HL-60 (cell line): ENCODE measurements around the gene HADH.

Experiments used
- GABPA ChIP-seq: IDR thresholded peaks from 2 replicates; pipeline ENCODE4 v1.6.1; 2012; ENCODE audit warnings: low read depth
- POLR2AphosphoS5 ChIP-seq: IDR thresholded peaks from 2 replicates; pipeline ENCODE4 v1.6.1; 2012; ENCODE audit warnings: low read depth
- SPI1 ChIP-seq: IDR thresholded peaks from 2 replicates; pipeline ENCODE4 v1.6.1; 2012; ENCODE audit warnings: low read depth, mild to moderate bottlenecking, borderline replicate concordance
- TF ChIP-seq, protein P1 (sequence below): IDR thresholded peaks from one replicate; pipeline ENCODE4 v1.5.1; 2011; ENCODE audit warnings: low read length, control low read depth, inconsistent platforms; ENCODE audit not compliant: insufficient read depth
- TF ChIP-seq, protein P2 (sequence below): IDR thresholded peaks from 2 replicates; pipeline ENCODE4 v1.6.1; 2012; ENCODE audit warnings: low read depth; ENCODE audit not compliant: insufficient replicate concordance

DNA sequence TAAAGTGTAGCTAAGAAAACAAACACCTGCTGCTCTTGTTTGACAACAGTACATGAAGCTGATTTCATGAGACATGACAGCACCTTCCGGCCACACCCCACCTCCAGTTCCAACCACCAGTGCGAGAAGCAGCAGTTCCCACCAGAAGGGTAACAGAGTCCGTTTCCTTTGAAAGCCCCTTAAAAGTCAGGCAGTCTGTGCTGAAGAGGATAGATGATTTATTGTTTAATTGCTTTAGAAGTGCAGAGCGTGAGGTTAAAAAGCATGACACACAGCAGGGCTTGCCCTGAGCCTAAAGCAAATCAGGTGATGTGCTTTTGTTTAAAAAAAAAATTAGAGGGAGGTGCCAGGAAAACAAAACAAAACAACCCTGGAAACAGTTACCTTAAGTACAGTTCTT, 82.6 kb downstream of the HADH start:
- TF ChIP-seq, protein P1, sequence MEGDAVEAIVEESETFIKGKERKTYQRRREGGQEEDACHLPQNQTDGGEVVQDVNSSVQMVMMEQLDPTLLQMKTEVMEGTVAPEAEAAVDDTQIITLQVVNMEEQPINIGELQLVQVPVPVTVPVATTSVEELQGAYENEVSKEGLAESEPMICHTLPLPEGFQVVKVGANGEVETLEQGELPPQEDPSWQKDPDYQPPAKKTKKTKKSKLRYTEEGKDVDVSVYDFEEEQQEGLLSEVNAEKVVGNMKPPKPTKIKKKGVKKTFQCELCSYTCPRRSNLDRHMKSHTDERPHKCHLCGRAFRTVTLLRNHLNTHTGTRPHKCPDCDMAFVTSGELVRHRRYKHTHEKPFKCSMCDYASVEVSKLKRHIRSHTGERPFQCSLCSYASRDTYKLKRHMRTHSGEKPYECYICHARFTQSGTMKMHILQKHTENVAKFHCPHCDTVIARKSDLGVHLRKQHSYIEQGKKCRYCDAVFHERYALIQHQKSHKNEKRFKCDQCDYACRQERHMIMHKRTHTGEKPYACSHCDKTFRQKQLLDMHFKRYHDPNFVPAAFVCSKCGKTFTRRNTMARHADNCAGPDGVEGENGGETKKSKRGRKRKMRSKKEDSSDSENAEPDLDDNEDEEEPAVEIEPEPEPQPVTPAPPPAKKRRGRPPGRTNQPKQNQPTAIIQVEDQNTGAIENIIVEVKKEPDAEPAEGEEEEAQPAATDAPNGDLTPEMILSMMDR = no peak
- TF ChIP-seq, protein P2, sequence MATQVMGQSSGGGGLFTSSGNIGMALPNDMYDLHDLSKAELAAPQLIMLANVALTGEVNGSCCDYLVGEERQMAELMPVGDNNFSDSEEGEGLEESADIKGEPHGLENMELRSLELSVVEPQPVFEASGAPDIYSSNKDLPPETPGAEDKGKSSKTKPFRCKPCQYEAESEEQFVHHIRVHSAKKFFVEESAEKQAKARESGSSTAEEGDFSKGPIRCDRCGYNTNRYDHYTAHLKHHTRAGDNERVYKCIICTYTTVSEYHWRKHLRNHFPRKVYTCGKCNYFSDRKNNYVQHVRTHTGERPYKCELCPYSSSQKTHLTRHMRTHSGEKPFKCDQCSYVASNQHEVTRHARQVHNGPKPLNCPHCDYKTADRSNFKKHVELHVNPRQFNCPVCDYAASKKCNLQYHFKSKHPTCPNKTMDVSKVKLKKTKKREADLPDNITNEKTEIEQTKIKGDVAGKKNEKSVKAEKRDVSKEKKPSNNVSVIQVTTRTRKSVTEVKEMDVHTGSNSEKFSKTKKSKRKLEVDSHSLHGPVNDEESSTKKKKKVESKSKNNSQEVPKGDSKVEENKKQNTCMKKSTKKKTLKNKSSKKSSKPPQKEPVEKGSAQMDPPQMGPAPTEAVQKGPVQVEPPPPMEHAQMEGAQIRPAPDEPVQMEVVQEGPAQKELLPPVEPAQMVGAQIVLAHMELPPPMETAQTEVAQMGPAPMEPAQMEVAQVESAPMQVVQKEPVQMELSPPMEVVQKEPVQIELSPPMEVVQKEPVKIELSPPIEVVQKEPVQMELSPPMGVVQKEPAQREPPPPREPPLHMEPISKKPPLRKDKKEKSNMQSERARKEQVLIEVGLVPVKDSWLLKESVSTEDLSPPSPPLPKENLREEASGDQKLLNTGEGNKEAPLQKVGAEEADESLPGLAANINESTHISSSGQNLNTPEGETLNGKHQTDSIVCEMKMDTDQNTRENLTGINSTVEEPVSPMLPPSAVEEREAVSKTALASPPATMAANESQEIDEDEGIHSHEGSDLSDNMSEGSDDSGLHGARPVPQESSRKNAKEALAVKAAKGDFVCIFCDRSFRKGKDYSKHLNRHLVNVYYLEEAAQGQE = no peak
- TF ChIP-seq POLR2AphosphoS5 (no peak), GABPA (no peak), SPI1 (no peak)
